Measurements from ENCODE around the gene CPNE2.
"Not testable (repeated sequence)": the region's sequence is repeated elsewhere in the genome, so short reads cannot be mapped to it uniquely, and the experiment has no call there.

The CPNE2 gene

DNA sequence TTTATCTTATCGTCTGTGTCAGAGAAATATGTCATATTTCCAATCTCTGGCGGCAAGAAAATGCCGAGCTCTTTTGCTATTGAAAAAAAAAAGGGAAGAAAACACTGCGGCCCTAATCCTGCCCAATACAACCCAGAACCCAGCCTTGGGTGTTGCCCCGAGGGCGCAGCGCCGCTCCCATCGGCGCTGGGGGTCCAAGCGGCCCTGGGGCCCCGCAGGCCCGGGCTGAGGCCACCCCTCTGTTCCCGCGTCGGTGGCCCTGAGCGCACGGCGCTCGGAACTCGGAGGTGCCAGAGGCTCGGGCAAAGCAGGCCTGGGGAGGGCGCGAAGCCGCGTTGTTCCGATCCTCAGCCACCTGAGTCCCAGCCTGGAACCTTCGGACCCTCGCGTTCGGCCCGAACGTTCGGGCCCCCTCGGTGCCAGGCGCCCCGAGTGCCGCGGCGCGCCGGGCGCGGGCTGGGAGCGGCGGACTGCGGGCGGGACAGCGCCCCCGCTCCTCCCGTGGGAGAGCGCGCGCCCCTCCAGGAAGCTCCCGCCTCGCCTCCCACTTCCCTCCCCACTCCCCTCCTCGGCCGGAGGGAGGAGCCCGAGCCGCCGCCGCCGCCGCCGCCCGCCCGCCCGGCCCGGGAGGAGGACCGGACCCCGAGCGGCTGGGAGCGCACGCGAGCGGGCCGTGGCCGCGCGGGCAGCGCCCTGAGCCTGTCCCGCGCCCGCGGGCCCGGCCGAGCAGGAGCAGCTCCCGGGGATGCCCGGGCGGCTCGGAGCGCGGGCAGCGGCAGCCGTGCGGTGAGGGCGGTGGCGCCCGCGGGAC is at the start of gene CPNE2:
Gene CPNE2 (plus strand): TSS at position 609 of the 811 bp plus-strand sequence. CDS start 18,160 bp downstream, outside the sequence.
- DNase-seq: no peak

DNA sequence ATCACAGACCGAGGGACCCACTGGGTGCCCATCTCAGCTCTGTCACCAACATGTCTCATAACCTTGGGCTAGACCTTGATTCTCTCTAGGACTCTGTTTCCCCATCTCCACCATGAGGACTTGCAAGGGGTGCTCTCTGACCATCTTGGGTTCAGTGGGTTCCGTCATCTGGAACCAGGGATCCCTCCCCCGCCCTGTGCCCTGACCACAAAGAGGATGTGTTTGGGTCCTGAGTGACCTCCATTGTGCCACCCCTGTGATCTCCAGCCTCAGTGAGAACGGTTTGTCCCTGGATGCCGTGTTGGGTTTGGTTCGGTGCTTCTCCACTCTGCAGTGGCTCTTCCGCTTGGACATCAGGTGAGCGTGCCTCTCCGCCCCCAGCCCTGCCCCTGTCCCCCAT is 49.1 kb upstream of the CPNE2 start:
- DNase-seq: no peak

DNA sequence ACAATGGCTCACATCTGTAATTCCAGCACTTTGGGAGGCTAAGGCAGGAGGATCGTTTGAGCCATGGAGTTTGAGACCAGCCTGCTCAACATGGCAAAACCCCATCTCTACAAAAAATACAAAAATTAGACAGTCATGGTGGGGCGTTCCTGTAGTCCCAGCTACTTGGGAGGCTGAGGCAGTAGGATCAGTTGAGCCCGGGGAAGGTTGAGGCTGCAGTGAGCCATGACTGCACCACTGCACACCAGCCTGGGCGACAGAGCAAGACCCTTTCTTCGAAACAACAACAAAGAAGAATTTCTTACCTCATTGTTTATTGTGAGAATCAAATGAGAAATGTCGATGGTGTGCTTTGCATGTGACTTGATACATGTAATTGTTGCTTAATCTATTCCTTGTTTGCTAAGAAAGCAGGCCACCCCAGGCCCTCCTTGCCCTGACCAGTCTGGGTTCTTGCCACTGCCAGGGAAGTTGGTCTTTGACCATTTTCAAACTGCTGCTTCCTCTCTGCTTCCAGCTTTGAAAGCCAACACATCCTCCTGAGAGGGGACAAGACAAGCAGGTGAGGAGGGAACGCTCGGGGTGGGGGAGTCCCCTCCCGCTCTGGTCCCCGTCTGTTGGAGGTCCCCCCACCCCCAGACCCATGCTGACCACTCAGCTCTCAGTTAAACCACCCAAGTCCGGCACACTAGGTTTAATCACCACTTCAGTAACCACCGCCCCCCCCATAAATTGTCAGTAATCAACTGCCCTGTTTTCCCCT is 47.3 kb upstream of the CPNE2 start:
- DNase-seq: no peak

DNA sequence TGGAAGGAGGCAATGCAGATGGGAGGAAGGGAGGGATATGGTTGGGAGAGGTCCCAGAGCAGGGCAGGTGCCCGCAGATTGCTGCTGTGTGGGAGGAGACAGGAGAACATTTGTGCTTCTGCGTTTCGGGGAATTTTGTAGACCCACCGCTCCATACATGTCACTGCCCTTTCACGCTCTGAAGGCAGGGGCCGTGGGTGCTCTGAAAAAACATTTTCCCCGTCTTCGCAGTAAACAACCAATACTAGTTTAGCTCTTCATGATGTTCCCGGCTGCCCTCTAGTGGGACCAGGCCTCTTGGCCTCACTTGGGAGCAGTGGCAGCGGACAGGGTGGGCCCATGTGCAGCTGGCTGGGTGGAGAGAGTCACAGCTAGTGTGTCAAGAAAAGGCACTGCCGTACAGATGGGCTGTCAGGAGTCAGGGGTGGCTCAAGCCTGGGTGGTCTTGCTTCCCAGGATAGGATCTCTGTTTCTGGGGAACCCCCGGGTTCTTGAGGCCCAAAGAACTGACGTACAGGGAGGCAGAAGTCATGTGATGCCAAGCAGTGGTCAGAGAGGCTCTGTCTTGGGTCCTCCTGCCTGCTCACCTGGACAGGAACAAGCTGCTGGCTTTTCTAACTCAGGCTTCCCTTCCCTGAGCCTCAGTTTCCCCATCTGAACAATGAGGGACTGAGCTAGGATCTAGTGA is 46.5 kb upstream of the CPNE2 start:
- DNase-seq: no peak

DNA sequence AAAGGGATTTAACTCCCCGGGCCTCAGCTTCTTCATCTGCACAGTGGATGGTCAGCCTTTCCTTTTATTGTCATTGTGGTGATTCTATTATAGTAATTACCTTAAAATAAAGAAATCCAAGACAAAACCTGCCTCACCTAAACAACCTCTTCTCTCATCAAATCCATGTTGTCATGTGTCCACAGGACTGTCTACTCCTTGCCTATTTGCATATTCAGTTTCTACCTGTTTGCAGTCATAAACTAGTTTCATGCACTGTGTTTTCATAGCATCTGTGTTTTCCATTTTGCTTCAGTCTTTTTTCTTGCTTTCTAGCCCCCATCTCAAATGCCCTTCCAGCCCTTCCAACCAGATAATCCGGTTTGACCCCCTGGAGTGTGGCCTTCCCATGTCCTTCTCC is 44.3 kb upstream of the CPNE2 start:
- no peak for DNase-seq

DNA sequence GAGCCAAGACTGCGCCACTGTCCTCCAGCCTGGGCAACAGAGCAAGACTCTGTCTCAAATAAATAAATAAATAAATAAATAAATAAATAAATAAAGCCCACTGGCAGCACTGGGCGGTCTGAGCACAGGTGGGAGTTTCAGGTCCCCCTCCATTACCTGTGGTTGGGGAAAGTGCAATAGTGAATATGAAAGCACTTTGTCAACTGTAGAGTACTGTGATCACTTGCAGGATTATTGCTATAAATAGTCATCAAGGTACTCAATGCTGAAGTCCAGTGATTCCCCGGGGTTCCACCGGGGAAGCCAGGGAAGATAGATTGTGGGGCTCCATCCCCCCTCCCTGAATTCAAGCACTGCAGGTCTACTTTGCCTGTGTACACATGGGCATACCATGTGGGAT is 42.7 kb upstream of the CPNE2 start:
- DNase-seq: no peak

DNA sequence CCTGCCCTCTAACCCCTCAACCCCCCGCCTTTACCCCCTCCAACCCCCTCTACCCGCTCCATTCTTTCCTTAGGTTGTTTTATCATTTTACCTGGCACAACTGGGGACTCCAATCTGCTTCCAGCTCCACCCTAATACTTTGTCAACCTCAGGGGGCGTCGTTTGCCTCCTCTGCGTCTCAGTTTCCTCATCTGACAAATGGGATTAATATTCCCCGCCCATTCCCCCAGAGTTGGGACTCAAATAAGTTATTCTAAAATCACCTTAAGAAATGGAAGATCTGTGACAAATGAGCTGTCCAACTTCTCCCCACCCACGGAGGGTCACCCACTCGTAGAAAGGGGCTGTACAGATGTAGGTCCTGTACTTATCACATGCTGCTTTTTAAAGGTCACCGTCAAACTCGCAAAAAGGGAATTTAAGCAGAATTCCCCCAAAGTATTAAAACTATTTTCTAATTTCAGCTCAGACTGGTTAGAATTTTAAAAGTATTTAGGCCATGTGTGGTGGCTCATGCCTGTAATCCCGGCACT is 40.6 kb upstream of the CPNE2 start:
- DNase-seq: no peak

DNA sequence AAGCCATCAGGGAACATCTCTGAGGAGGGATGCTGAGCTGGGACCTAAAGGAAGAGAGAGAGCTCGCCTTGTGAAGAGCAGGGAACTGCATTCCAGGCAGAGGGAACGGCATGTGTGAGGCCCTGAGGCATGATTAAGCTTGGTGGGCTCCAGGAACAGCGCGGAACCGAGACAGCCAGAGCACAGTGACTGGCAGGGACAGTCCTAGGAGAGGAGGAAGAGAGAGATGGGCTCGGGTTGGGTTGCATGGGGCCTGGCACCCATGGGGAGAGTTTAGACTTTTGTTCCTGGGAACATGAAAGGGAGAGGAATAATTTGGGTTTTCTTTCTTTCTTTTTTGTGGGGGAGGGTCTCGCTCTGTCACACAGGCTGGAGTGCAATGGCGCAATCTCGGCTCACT is 39.2 kb upstream of the CPNE2 start:
- DNase-seq: no peak

DNA sequence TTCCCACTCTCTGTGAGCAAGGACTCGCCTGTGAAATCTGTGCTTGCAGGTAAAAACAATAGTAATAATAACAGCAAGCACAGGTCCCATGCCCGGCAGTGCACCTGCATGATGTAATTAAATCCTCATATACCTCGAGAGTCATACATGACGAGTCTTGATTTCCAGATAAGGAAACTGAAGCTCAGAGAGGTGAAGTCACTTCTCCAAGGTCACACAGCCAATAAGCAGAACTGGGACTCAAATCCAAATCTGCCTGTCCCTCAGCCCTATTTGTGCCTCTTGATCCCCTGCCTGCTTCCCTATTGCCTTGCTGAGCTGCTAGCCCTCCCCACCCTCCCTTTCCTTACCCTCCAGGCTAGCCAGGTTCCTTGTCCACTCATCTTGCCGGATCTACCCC is 38.0 kb upstream of the CPNE2 start:
- DNase-seq: no peak

DNA sequence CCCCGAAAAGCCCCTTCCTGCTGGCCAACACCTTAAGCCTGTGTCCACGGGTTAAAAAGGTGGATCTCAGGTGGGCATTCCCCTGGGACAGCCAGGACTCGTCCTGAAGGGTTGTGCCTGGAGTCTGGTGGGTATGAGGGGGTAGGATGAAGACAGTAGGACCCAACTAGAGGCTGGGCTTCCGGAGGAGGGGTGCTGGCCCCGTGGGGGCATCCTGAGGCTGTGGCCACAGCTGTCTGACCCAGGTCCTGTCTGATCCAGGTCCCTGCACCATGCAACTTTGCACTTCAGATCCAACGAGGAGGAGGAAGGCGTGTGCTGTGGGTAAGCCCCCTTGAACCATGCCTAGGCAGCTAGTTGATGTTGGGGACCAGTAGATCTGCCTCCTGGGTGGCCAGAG is 37.6 kb upstream of the CPNE2 start:
- no peak for DNase-seq

DNA sequence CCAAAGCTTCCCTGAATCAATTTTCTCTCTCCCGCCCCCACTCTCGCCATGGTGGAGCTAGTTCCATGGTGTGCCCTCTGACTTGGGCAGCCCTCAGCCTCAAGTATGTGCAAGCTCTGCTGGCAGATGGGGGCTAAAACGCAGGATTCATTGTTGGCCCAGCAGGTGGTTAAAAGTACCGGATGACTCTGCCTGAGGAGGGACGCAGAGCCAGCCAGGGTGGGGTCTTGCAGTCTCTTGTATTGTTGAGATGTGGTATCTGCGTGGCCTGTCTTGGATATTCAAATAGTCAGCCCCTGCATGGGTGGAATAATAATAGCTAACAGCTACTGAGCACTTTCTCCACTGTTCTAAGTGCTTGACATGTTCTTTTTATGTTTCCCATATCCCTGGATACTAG is 36.7 kb upstream of the CPNE2 start:
- no peak for DNase-seq

DNA sequence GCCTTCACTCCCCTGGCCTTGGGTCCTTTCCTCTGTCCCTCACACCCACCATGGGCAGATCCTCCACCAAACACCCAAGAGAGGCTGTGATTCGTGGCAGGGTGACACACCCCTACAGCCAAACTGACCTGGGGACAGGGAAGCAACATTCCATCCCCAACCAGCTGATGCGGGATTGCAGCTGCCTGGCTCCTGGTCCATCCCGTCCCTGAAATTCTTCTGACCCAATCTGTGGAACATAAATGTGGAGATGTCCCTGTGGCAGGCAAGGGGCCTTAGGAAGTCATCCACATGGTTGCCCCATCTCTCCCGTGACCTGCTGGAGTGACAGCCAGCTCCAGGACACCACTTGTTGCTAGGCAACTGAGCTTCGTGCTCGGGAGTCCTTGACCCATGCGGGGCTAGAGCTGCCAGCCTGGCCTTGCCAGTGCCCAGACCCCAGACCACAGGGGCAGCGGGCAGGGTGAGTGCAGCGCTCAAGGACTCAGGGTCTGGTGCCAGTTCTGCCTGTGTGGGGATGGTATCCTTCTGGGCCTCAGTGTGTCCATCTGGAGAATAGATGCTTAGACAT is 34.0 kb upstream of the CPNE2 start:
- no peak for DNase-seq

DNA sequence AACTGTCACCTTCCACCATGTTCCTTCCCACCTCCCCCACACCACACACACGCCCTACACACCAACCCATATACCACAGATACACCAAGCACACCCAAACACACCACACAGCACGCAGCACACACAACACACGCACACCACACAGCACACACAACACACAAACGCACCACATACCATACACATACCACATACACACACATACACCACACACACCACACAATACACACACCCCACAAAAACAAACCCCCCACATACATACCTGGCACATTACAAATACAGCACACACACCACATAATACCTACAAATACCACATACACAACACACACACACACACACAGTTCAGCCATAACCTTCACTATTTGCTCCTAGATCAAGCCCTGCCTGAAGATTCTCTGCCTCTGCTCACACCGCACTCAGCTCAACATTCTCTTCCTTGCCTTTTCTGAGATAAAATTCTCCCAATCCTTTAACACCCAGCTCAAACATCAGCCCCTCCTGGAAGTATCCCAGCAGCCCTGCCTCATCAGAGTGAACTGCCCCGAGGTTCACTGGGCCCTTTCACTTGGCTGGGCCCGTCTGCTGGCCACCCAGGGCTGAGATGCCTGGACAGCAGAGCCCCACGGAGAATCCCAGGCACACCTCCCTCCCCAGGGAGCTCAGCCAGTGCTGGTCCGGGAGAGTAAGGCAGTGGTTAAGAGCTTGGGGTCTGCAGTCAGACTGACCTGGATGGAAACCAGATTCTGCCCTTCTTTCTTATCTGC is 31.9 kb upstream of the CPNE2 start:
- no peak for DNase-seq

DNA sequence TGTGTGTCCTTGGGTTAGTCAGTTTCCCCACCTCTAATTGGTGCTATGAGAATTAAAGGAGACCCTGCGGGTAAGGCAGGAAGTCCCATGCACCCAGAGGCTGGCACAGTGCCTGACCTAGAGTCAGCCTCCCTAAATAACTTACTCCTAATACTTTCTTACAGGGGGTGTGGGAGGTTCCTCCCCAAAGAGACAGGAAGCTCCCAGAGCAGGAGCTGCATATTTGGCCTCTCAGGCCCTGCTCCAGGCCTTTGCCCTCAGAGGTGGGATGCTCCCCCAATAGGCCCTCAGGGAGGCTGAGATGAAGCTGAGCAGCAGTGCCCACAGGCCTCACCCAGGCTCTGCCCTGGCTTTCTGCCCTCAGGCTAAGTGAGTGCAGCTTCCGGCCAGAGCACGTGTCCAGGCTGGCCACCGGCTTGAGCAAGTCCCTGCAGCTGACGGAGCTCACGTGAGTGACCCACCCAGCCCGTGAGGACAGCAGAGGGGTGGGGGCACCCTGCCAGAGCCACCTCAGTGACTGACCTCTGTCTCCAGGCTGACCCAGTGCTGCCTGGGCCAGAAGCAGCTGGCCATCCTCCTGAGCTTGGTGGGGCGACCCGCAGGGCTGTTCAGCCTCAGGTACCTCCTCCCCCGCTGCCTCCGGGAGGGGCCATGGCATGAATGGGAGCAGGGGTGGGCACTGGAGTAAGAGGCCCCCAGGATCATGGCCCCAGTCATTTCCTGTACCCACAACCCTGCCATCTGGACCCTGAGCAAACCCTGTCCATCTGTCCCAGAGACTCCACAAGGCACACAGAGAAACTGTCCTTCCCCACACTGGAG is 31.1 kb upstream of the CPNE2 start:
- DNase-seq: no peak

DNA sequence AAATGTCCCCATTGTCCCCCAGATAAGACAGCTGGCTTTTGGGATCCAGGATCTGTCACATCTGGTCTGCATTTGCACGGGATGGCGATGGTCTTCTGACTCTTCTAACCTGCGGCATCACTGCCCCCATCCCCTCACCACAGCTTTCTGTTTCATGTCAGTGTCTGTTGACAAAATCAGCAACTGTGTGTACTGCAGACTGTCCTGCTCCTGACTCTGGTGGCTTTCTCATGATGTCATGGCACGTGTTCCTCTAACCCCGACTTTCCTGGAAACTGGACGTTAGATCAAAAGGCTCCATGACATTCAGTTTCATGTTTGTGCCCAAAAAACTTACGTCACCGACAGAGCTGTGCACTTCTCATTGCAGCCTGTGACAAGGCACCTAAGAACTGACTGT is 30.1 kb upstream of the CPNE2 start:
- DNase-seq: no peak

DNA sequence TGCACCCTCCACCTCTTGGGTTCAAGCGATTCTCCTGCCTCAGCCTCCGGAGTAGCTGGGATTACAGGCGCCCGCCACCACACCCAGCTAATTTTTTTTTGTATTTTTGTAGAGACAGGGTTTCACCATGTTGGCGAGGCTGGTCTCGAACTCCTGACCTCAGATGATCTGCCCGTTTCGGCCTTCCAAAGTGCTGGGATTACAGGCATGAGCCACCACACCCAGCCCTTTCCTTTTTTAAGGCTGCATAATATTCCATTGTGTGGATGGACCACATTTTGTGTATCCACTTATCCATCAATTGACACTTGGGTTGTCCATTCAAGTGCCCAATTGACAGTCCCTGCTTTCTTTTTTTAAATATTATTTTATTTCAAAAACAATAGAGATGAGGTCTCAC is 29.2 kb upstream of the CPNE2 start:
- not testable (repeated sequence) for DNase-seq

DNA sequence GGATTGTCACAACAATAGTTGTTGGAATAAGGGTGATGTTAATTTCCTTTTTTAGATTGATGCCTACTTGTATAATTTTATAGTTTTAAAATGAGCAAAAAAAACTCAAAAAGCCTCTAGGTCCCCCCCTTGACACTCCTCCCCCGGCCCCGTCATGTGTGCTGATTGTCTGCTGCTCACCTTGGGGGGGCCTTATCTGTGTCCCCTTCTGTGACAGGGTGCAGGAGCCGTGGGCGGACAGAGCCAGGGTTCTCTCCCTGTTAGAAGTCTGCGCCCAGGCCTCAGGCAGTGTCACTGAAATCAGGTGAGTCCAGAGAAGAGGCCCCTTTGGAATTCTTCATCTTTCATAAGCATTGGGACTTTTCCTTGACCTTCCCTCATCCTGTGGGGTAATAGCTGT is 27.4 kb upstream of the CPNE2 start:
- DNase-seq: no peak

DNA sequence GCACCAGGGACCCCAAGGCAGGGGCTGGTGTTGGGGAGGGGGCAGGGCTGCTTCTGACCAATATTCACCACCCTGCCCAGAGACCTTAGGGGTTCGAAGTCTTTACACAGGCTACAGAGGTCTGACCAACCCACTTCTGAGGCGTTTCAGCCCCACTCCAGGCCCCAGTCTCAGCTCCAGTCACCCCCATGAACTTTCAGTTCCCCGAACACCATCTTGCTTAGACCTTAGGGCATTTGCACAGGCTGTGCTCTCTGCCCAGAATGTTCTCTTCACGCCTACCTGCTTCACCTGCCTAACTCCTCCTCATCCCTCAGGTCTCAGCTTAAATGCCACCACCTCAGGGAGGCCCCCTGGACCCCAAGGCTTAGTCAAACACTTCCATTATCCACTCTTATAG is 25.8 kb upstream of the CPNE2 start:
- DNase-seq: no peak

DNA sequence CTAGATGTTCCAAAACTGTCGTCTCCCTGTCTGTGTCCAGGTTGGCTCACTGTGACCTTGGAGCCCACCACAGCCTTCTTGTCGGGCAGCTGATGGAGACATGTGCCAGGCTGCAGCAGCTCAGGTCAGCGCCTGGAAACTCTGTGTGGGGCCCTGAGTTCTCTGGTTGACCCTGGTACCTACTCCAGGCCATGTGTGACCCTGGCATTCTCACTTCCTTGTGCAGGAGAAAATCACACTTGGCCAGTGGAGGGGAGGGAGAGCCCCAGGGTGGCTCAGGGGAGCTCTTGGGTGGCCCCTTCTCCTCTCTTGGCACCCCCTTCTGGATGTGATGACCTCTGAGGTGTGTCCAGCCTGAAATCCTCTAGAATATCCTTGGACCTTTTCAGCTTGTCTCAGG is 25.0 kb upstream of the CPNE2 start:
- DNase-seq: no peak

DNA sequence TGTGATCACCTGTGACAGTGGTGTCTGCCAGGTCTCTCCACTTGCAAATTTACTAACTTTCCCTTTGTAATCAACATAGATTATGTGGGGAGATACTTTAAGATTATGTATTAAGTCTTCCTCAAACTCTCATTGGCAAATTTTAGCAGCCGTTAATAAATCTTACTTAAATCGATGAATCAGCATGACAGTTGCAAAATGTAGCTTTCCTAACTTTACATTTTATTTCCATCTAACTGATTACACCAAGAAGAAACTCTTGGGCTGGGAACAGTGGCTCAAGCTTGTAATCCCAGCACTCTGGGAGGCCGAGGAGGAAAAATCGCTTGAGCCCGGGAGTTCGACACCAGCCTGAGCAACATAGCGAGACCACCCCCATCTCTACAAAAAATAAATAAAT is 23.3 kb upstream of the CPNE2 start:
- DNase-seq: no peak

DNA sequence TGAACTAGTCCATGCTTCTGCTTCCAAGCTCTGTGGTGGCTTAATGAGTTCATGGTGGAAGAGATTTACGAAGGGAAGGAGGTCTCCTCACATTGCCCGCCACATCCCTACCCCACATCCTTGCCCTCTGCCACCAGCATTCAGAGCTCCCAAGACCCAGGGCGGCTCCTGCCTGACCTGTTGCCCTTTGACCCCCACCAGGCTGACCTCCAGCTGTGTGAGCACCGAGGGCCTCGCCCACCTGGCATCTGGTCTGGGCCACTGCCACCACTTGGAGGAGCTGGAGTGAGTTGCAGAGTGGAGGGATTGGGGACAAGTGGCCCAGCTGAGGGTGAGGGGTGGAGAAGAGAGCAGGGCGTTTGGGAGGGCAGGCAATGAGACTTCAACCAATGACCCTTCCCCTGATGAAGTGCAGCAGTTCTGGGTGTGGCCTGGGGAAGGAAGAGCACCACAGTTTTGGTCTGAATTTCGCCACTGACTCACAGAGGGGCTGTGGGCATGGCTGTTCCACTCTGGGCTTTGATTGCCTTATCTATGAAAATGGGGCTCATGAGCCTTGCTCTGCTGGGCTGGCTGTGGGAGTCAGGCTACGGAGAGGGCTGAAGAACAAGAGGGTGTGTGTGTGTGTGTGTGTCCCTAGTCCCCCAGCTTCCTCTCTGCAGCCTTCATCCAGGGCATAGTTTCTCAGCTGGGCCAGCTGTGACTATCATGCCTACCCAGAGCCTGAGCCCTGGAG is 22.6 kb upstream of the CPNE2 start:
- DNase-seq: no peak

All from GOT3 (cell line).